Measurements from ENCODE around the gene TBXA2R.

DNA sequence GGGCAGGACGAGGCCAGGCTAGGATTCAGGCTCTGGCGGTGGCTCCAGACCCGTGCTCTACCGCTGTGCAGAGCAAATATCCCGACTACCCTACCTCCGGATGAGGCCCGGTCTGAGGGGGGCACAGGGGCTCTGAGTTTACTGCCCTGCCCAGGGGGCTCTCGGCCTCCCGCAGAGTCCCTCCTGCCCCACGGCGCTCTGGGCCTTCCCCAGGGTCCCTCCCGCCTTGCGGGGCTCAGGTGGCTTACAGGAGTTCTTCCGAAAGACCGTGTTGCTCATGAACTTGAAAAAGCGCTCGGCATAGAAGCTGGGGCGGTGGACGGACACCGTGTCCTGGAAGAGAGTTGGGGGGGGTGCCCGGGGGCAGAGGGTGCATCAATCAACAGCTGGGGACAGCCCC lies 39.1 kb upstream of the TBXA2R start:
- TF ChIP-seq CTCF (conservative IDR thresholded peaks at IDR 0.05) (no peak), EZH2 (IDR thresholded peaks at IDR 0.05; ENCODE audit: low read depth) (no peak)

All from PC-9 (cell line).